Keratinocyte (primary cell): ENCODE measurements around the gene ACSF3. TPM values are rescaled to one million over a fixed set of nuclear protein-coding genes. Genes with fewer than 3 reads are reported as not detected.

Source experiments
- DNase-seq: peaks from one replicate; pipeline ENCODE4 v3.0.0-alpha.2; 2011; ENCODE audit warnings: low read depth, missing footprints, low spot score
- FAIRE-seq: peaks from 2 replicates; lab custom pipeline; 2011; peaks lifted over from hg19 to GRCh38; lab: Jason Lieb, UNC
- H2AFZ ChIP-seq: 2 replicates; pipeline ENCODE4 v1.6.0; 2012; ENCODE audit warnings: low read length, control low read depth, inconsistent platforms; ENCODE audit not compliant: control insufficient read depth
- H3K27ac ChIP-seq: 2 replicates; pipeline ENCODE4 v1.5.1; 2011; ENCODE audit warnings: low read length; ENCODE audit not compliant: control insufficient read depth, insufficient read depth
- H3K27me3 ChIP-seq: 3 replicates; pipeline ENCODE4 v1.6.0; 2011; ENCODE audit warnings: low read length; ENCODE audit not compliant: control insufficient read depth, insufficient read depth; ENCODE audit errors: extremely low read depth
- H3K36me3 ChIP-seq, 2 experiments: 2 replicates in 1 of 2; 3 replicates in 1 of 2; pipeline ENCODE4 v1.5.1; 2011; ENCODE audit warnings: low read length in 2 of 2, mild to moderate bottlenecking in 1 of 2; ENCODE audit not compliant: control insufficient read depth in 2 of 2, insufficient read depth in 2 of 2; ENCODE audit errors: extremely low read depth in 1 of 2
- H3K4me1 ChIP-seq: 3 replicates; pipeline ENCODE4 v1.5.1; 2011; ENCODE audit warnings: low read length; ENCODE audit not compliant: control insufficient read depth, insufficient read depth; ENCODE audit errors: extremely low read depth
- H3K4me2 ChIP-seq: 3 replicates; pipeline ENCODE4 v1.6.0; 2011; ENCODE audit warnings: low read depth, low read length; ENCODE audit not compliant: control insufficient read depth, insufficient read depth; ENCODE audit errors: extremely low read depth
- H3K4me3 ChIP-seq, 3 experiments: fragments of 200-600 bp in 1 of 3; sonication (generic) in 1 of 3; 2 replicates in 2 of 3; 3 replicates in 1 of 3; pipeline ENCODE4 v1.5.1; 2011 to 2016; ENCODE audit warnings: low read length in 3 of 3, mild to moderate bottlenecking in 3 of 3, control low read depth in 2 of 3, inconsistent platforms in 1 of 3, low read depth in 1 of 3, mixed read lengths in 1 of 3, mixed run types in 1 of 3, moderate library complexity in 1 of 3; ENCODE audit not compliant: control insufficient read depth in 2 of 3, insufficient read depth in 2 of 3; ENCODE audit errors: extremely low read depth in 1 of 3
- H3K79me2 ChIP-seq: 2 replicates; pipeline ENCODE4 v1.6.0; 2012; ENCODE audit warnings: low read length; ENCODE audit not compliant: control insufficient read depth, insufficient read depth
- H3K9ac ChIP-seq: 3 replicates; pipeline ENCODE4 v1.6.0; 2011; ENCODE audit warnings: low read length; ENCODE audit not compliant: control insufficient read depth, insufficient read depth; ENCODE audit errors: extremely low read depth
- H3K9me1 ChIP-seq: 3 replicates; pipeline ENCODE4 v1.6.0; 2011; ENCODE audit warnings: low read length; ENCODE audit not compliant: control insufficient read depth, insufficient read depth; ENCODE audit errors: extremely low read depth
- H3K9me3 ChIP-seq: 2 replicates; pipeline ENCODE4 v1.5.1; 2012; ENCODE audit warnings: low read depth, low read length; ENCODE audit not compliant: control insufficient read depth
- H4K20me1 ChIP-seq: 3 replicates; pipeline ENCODE4 v1.6.0; 2011; ENCODE audit warnings: low read length; ENCODE audit not compliant: control insufficient read depth, insufficient read depth; ENCODE audit errors: extremely low read depth
- CTCF ChIP-seq, 3 experiments: IDR thresholded peaks in 1 of 3; conservative IDR thresholded peaks in 1 of 3; optimal IDR thresholded peaks in 1 of 3; 2 replicates in 2 of 3; 3 replicates in 1 of 3; pipeline versions ENCODE3 to v1.5.1; 2011; ENCODE audit warnings: low read length in 3 of 3, mild to moderate bottlenecking in 3 of 3, moderate library complexity in 2 of 3, control low read depth in 1 of 3, inconsistent platforms in 1 of 3; ENCODE audit not compliant: insufficient read depth in 2 of 3; ENCODE audit errors: extremely low read depth in 1 of 3
- EZH2 ChIP-seq: IDR thresholded peaks from one replicate; pipeline ENCODE4 v1.6.1; 2012; ENCODE audit warnings: inconsistent platforms, mild to moderate bottlenecking, low read length, moderate library complexity
- dilution Hi-C: fragments of 300-500 bp; cut with MboI; formaldehyde crosslinking; loops from one replicate; pipeline ENCODE4 v1.7.0; 2020; ENCODE audit warnings: low sequenced_read_pairs; ENCODE audit not compliant: extremely low pct_ligation_motif_present
- polyA plus RNA-seq, 5 experiments: library from polyadenylated mRNA; depleted of rRNA in 3 of 5; stranded (reverse) in 3 of 5; stranded (forward) in 1 of 5; unstranded in 1 of 5; fragments of >200 nt; gene quantifications; 1 replicate in 1 of 5; 2 replicates in 3 of 5; 3 replicates in 1 of 5; pipeline versions ENCODE4 v1.2.1 to v1.2.3, GENCODE V29; 2011 to 2012; ENCODE audit warnings: missing spikeins in 2 of 5, low read depth in 1 of 5, low replicate concordance in 1 of 5

The ACSF3 gene
- polyA plus RNA-seq, 1 donor (not counting 4 experiments of a cell fraction or from before 2014, with no cell fraction given) = 13.4 TPM

GRCh38 chr16:89057738-89058137, 35.9 kb upstream of the ACSF3 start:
- Histone ChIP-seq H3K27me3 (peaks cover 33% of the 10 kb centered on the region), H4K20me1 (peaks cover 3% of the 10 kb centered on the region), H3K36me3 (no peaks in the 10 kb centered on the region), H3K4me1 (no peaks in the 10 kb centered on the region), H3K4me2 (no peak overlapping the region), H3K9ac (no peak overlapping the region), H2AFZ (no peak overlapping the region), H3K9me1 (no peaks in the 10 kb centered on the region), H3K79me2 (no peaks in the 10 kb centered on the region), H3K9me3 (no peaks in the 10 kb centered on the region), H3K4me3 (no peak overlapping the region), H3K27ac (no peak overlapping the region)
- no peak for TF ChIP-seq EZH2
- no peak for TF ChIP-seq CTCF (optimal IDR thresholded peaks at IDR 0.05 in 1 of 3, IDR thresholded peaks at IDR 0.05 in 1 of 3, conservative IDR thresholded peaks at IDR 0.05 in 1 of 3; ENCODE audit: extremely low read depth in 1 of 3, insufficient read depth in 2 of 3, low read length in 3 of 3)
- dilution Hi-C loops = no loop called here
- no peak for DNase-seq
- no peak for FAIRE-seq

- Histone ChIP-seq H3K4me2 (no peak overlapping the region), H3K9ac (no peak overlapping the region), H3K9me3 (no peaks in the 10 kb centered on the region), H3K9me1 (no peaks in the 10 kb centered on the region), H2AFZ (no peak overlapping the region), H3K27ac (no peak overlapping the region), H3K4me3 (no peak overlapping the region), H3K36me3 (no peaks in the 10 kb centered on the region), H3K27me3 (peaks cover 24% of the 10 kb centered on the region), H3K4me1 (no peaks in the 10 kb centered on the region), H3K79me2 (no peaks in the 10 kb centered on the region), H4K20me1 (peaks cover 3% of the 10 kb centered on the region)
- TF ChIP-seq EZH2 = no peak
- no peak for TF ChIP-seq CTCF (optimal IDR thresholded peaks at IDR 0.05 in 1 of 3, IDR thresholded peaks at IDR 0.05 in 1 of 3, conservative IDR thresholded peaks at IDR 0.05 in 1 of 3; ENCODE audit: extremely low read depth in 1 of 3, insufficient read depth in 2 of 3, low read length in 3 of 3)
- dilution Hi-C loops = no loop called here
- no peak for FAIRE-seq
- no peak for DNase-seq
These were observed 34.8 kb upstream of the ACSF3 start for GRCh38 chr16:89058812-89059211.
